Activated CD8-positive, alpha-beta memory T cell treated with anti-CD3 and anti-CD28 coated beads for 48 hours (primary cell): ENCODE measurements around the gene FAM111A.

Experiments
- DNase-seq, 3 experiments: peaks; one replicate each; pipeline ENCODE4 v3.0.0-alpha.2; 2020; ENCODE audit warnings: low read depth in 2 of 3, low spot score in 2 of 3

Gene FAM111A

DNA sequence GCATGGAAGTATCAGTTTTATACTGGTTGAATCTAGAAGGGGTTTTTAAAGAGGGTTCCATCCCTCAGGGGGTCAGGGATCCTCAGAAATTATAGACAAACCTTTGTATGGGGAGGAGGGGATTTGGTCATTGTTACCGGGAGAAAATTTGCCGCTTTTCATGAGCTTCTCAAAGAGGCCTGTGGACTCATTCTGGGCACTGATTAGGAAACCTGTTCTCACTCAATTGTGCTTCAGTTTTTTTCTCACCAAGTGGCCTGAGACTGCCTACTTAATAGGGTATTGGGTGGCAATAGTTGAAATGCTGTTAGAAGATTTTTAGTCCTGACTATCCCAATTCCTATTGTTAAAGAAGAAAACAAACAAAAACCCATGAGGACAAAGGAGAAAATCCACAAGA lies 56.1 kb downstream of the FAM111A start:
- DNase-seq = no peak

DNA sequence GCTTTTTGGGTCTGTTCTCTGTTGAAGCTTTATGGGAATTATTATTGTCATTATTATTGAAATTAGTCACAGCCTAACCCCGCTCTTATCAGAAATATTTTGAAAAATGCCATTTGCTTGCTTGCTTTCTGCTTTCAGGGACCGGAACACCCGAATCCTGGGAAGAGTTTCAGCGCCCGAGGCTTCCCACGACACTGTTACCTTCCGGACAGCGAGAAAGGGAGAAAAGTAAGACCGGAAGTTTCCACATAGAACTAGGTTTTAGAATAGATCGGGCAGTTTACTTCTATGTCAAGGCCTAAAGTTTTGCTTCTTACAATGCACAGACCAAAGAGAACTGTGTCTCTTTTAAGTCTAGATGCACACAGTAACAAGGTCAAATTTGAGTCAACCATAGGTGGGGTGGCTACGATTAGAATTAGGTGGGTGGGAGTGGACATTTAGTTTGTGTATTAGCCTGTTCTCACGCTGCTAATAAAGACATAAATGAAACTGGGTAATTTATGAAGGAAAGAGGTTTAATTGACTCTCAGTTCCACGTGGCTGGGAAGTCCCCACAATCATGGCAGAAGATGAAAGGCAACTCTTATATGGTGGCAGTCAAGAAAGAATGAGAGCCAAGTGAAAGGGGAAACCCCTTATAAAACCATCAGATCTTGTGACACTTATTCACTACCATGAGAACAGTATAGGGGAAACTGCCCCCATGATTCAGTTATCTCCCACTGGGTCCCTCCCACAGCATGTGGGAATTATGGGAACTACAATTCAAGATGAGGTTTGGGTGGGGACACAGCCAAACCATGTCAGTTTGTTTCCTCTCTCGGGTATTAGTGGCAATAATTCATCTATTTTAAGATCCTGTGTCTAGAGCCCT lies 57.1 kb downstream of the FAM111A start:
- no peak for DNase-seq

DNA sequence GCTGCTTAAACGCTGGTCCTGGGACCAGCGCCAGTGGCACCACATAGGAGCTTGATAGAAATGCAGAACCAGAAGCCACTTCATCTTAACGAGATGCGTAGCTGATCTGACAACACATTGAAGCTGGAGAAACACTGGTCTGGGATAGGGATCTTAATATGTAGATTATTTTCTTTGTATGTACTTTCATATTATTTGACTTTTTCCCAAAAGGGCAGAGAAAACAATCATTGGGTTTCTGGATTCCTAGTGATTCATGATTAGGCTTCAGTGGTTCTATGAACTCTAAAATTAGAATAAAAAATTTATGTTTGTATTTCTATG lies 57.7 kb downstream of the FAM111A start:
- DNase-seq = no peak

DNA sequence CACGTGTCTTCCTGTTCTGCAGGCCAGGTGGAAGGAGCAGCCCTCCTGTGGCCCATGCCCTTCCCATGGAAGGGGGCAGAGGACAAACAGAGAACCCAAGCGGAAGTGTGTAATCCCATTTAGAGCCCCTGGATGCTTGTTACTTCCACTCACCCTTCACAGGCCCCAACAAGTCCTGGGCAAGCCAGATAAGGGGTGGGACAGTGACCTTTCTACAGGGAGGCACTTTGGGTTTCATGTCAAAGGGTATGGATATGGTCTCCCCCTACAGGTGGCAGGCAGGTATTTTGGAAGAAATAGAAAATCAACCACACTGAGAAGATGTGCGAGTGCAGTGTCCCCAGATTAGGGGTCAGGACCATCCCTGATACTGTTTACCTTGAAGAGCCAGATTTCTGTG lies 58.7 kb downstream of the FAM111A start:
- DNase-seq = no peak
